NCI-H446 treated with DMSO at 0.1 percent for 48 hours (cell line): ENCODE results near the gene ASAP2.

Experiments used
- DNase-seq: peaks from one replicate; lab custom pipeline; 2025; lab: John Stamatoyannopoulos, UW

Gene ASAP2

GRCh38 chr2:9430316-9431293 is 224.0 kb downstream of the ASAP2 start:
- DNase-seq, result no peak

- DNase-seq, result no peak
Measured at GRCh38 chr2:9434489-9434888, 227.9 kb downstream of the ASAP2 start.

- no peak for DNase-seq
Measured at GRCh38 chr2:9439536-9439935, 232.9 kb downstream of the ASAP2 start.

- no peak for DNase-seq
Measured at GRCh38 chr2:9440058-9440727, 233.6 kb downstream of the ASAP2 start.

GRCh38 chr2:9441556-9441955 is 234.9 kb downstream of the ASAP2 start:
- DNase-seq, result no peak

GRCh38 chr2:9443526-9443925 is 236.9 kb downstream of the ASAP2 start:
- no peak for DNase-seq

GRCh38 chr2:9445089-9445488 is 238.5 kb downstream of the ASAP2 start:
- DNase-seq, result no peak

GRCh38 chr2:9451231-9451630 is 244.6 kb downstream of the ASAP2 start:
- no peak for DNase-seq
